Hematopoietic multipotent progenitor cell treated with erythropoietin and hydrocortisone succinate and interleukin-3 and kit ligand, for 6 days (in vitro differentiated cells): ENCODE data around the gene TBC1D2.
A peak's percentile ranks its signal among the peaks of the same experiment; 100 is the strongest.

ENCODE experiments used
- DNase-seq: peaks from one replicate; pipeline ENCODE4 v3.0.0-alpha.2; 2015

TBC1D2 gene

GRCh38 chr9:98234245-98234825 is 21.1 kb downstream of the TBC1D2 start:
- no peak for DNase-seq

GRCh38 chr9:98232926-98233325 is 22.5 kb downstream of the TBC1D2 start:
- no peak for DNase-seq

GRCh38 chr9:98231770-98232478 is 23.5 kb downstream of the TBC1D2 start:
- DNase-seq, result no peak

GRCh38 chr9:98230789-98231188 is 24.7 kb downstream of the TBC1D2 start:
- no peak for DNase-seq

- DNase-seq, result no peak
Observed at GRCh38 chr9:98230304-98230703, 25.1 kb downstream of the TBC1D2 start.

GRCh38 chr9:98229620-98230019 is 25.8 kb downstream of the TBC1D2 start:
- no peak for DNase-seq

- DNase-seq, result no peak
Observed at GRCh38 chr9:98229090-98229395, 26.4 kb downstream of the TBC1D2 start.

- no peak for DNase-seq
Observed at GRCh38 chr9:98228392-98229089, 26.9 kb downstream of the TBC1D2 start.

- DNase-seq, result no peak
Observed at GRCh38 chr9:98227883-98228282, 27.6 kb downstream of the TBC1D2 start.

- no peak for DNase-seq
Observed at GRCh38 chr9:98226957-98227356, 28.5 kb downstream of the TBC1D2 start.

GRCh38 chr9:98226516-98226915 is 28.9 kb downstream of the TBC1D2 start:
- DNase-seq, result no peak

GRCh38 chr9:98225015-98225442 is 30.4 kb downstream of the TBC1D2 start:
- DNase-seq, result peak; percentile 41

- no peak for DNase-seq
Observed at GRCh38 chr9:98222885-98223691, 32.4 kb downstream of the TBC1D2 start.

GRCh38 chr9:98220911-98221310 is 34.5 kb downstream of the TBC1D2 start:
- DNase-seq, result no peak

- no peak for DNase-seq
Observed at GRCh38 chr9:98219794-98220370, 35.6 kb downstream of the TBC1D2 start.

GRCh38 chr9:98219364-98219716 is 36.1 kb downstream of the TBC1D2 start:
- no peak for DNase-seq

GRCh38 chr9:98218562-98219363 is 36.7 kb downstream of the TBC1D2 start:
- DNase-seq, result no peak

GRCh38 chr9:98217255-98217654 is 38.2 kb downstream of the TBC1D2 start:
- DNase-seq, result no peak

GRCh38 chr9:98216391-98216790 is 39.1 kb downstream of the TBC1D2 start:
- DNase-seq, result no peak

GRCh38 chr9:98215821-98216220 is 39.6 kb downstream of the TBC1D2 start:
- DNase-seq, result peak; percentile 48

- no peak for DNase-seq
Observed at GRCh38 chr9:98215271-98215670, 40.2 kb downstream of the TBC1D2 start.

- no peak for DNase-seq
Observed at GRCh38 chr9:98214811-98215210, 40.6 kb downstream of the TBC1D2 start.
